K562 (cell line): ENCODE data around the gene UBL3. TPM values are rescaled to one million over a fixed set of nuclear protein-coding genes. Genes with fewer than 3 reads are reported as not detected.

ENCODE experiments used
- ATAC-seq: fragments of 200-7000 bp; cut with Tn5 transposase; 3 replicates; pipeline ENCODE4 v1.9.1; 2020; ENCODE audit warnings: moderate library complexity
- BruUV-seq: library from RNA; stranded (reverse); fragments of 400-500 nt; replicated peaks from 2 replicates; lab custom pipeline; 2021; lab: Mats Ljungman, UMichigan
- CTCF ChIA-PET: fragments of 300-600 bp; formaldehyde crosslinking; extraction: SDS; loops from one replicate; lab custom pipeline; 2021; ENCODE audit warnings: low intra/inter-chr PET ratio; lab: Yijun Ruan, JAX
- POLR2A ChIA-PET: fragments of 300-600, 350-650 bp; sonication (Branson Sonifier 250); formaldehyde crosslinking; extraction: SDS; loops from one replicate; lab custom pipeline; 2021; ENCODE audit warnings: antibody characterized with exemption, inconsistent platforms; lab: Yijun Ruan, JAX
- DNase-seq, 4 experiments: peaks; one replicate each; pipeline versions ENCODE4 v3.0.0 to v3.0.0-alpha.2; 2011 to 2018; ENCODE audit warnings: low spot score in 3 of 4, mixed read lengths in 3 of 4; ENCODE audit errors: extremely low read depth in 1 of 4
- FAIRE-seq: peaks from 2 replicates; lab custom pipeline; 2011; peaks lifted over from hg19 to GRCh38; lab: Jason Lieb, UNC
- H2AFZ ChIP-seq: 2 replicates; pipeline ENCODE4 v1.6.0; 2011; ENCODE audit warnings: low read depth, low read length, control low read depth, inconsistent platforms
- H3K27ac ChIP-seq: fragments of 200-600 bp; 3 replicates; pipeline ENCODE4 v1.8.0; 2011; ENCODE audit warnings: low read depth, mild to moderate bottlenecking, control low read depth, inconsistent platforms, low read length, moderate library complexity, mixed read lengths; ENCODE audit errors: extremely low read depth
- H3K27me3 ChIP-seq, 2 experiments: fragments of 300-600 bp in 1 of 2; 2 replicates in 1 of 2; 3 replicates in 1 of 2; pipeline versions ENCODE4 v1.6.0 to v1.8.0; 2011; ENCODE audit warnings: inconsistent platforms in 2 of 2, low read length in 2 of 2, mild to moderate bottlenecking in 1 of 2, mixed read lengths in 1 of 2, moderate library complexity in 1 of 2; ENCODE audit not compliant: control insufficient read depth in 2 of 2, insufficient read depth in 2 of 2
- H3K36me3 ChIP-seq: fragments of 300-600 bp; 3 replicates; pipeline ENCODE4 v1.8.0; 2011; ENCODE audit warnings: mild to moderate bottlenecking, low read length, inconsistent platforms; ENCODE audit not compliant: control insufficient read depth, insufficient read depth
- H3K4me1 ChIP-seq, 2 experiments: fragments of 200-600 bp in 1 of 2; replicated peaks in 1 of 2; 2 replicates in 1 of 2; 3 replicates in 1 of 2; pipeline versions ENCODE4 v1.5.1 to v1.8.0; 2011; ENCODE audit warnings: inconsistent platforms in 2 of 2, low read length in 2 of 2, mild to moderate bottlenecking in 1 of 2, mixed read lengths in 1 of 2, moderate library complexity in 1 of 2; ENCODE audit not compliant: control insufficient read depth in 2 of 2, insufficient read depth in 2 of 2
- H3K4me2 ChIP-seq: 2 replicates; pipeline ENCODE4 v1.6.1; 2011; ENCODE audit warnings: low read length, control low read depth, inconsistent platforms, mixed read lengths; ENCODE audit not compliant: insufficient read depth
- H3K4me3 ChIP-seq: fragments of 200-600 bp; sonication (generic), shearing (Covaris generic); 2 replicates; pipeline ENCODE4 v1.5.1; 2016; ENCODE audit warnings: control low read depth, inconsistent platforms
- H3K79me2 ChIP-seq: fragments of 200-600 bp; 3 replicates; pipeline ENCODE4 v1.8.0; 2011; ENCODE audit warnings: low read length, inconsistent platforms; ENCODE audit not compliant: control insufficient read depth, insufficient read depth
- H3K9ac ChIP-seq, 2 experiments: 2 replicates each; pipeline versions ENCODE4 v1.6.0 to v1.6.1; 2011; ENCODE audit warnings: low read depth in 2 of 2, low read length in 2 of 2, control low read depth in 1 of 2, inconsistent platforms in 1 of 2, mild to moderate bottlenecking in 1 of 2, mixed read lengths in 1 of 2; ENCODE audit not compliant: insufficient read depth in 1 of 2
- H3K9me1 ChIP-seq: one replicate; pipeline ENCODE4 v1.6.0; 2011; ENCODE audit warnings: inconsistent platforms, mild to moderate bottlenecking, low read length, moderate library complexity; ENCODE audit not compliant: control insufficient read depth, insufficient read depth
- H3K9me3 ChIP-seq: replicated peaks from 2 replicates; pipeline ENCODE4 v1.5.1; 2011; ENCODE audit warnings: low read depth, low read length, inconsistent platforms; ENCODE audit not compliant: control insufficient read depth, insufficient read depth
- H4K20me1 ChIP-seq: replicated peaks from 2 replicates; pipeline ENCODE4 v1.6.1; 2011; ENCODE audit warnings: low read length, inconsistent platforms, mixed read lengths; ENCODE audit not compliant: control insufficient read depth, insufficient read depth
- ARID3B ChIP-seq: fragments of 250-450 bp; sonication (Bioruptor Pico); IDR thresholded peaks from 2 replicates; pipeline ENCODE4 v1.4.0; 2020; ENCODE audit warnings: borderline replicate concordance
- CBX3 ChIP-seq, 2 experiments: IDR thresholded peaks; 1 replicate in 1 of 2; 2 replicates in 1 of 2; pipeline ENCODE4 v1.6.1; 2012; ENCODE audit warnings: inconsistent platforms in 2 of 2, low read length in 2 of 2, borderline replicate concordance in 1 of 2, control low read depth in 1 of 2
- DIDO1 ChIP-seq: fragments of 450-650 bp; IDR thresholded peaks from 2 replicates; pipeline ENCODE4 v1.6.1; 2016; ENCODE audit warnings: low read depth, missing biosample characterization, missing genetic modification characterization
- FOXJ2 ChIP-seq: fragments of 200-800 bp; sonication (Bioruptor generic); IDR thresholded peaks from 2 replicates; pipeline ENCODE4 v1.6.1; 2016; ENCODE audit warnings: missing genetic modification characterization, missing compliant biosample characterization
- KDM1A ChIP-seq, 2 experiments: fragments of 450-650 bp; IDR thresholded peaks; 2 replicates each; pipeline ENCODE4 v1.6.1; 2016; ENCODE audit warnings: mild to moderate bottlenecking in 2 of 2
- MCM5 ChIP-seq: fragments of 450-650 bp; IDR thresholded peaks from 2 replicates; pipeline ENCODE4 v1.6.1; 2016; ENCODE audit warnings: low read depth
- NONO ChIP-seq, 2 experiments: fragments of 200-400 bp in 1 of 2; fragments of 450-650 bp in 1 of 2; formaldehyde crosslinking in 1 of 2; IDR thresholded peaks; 2 replicates each; pipeline ENCODE4 v1.6.1; 2017; ENCODE audit warnings: low read depth in 2 of 2, mild to moderate bottlenecking in 2 of 2, moderate library complexity in 2 of 2, low read length in 1 of 2
- PTTG1 ChIP-seq: fragments of 450-650 bp; IDR thresholded peaks from 2 replicates; pipeline ENCODE4 v1.6.1; 2016; ENCODE audit warnings: low read depth, mild to moderate bottlenecking, missing genetic modification characterization, missing compliant biosample characterization
- SIN3A ChIP-seq, 2 experiments: fragments of 150-350 bp in 1 of 2; IDR thresholded peaks; 2 replicates each; pipeline ENCODE4 v1.6.1; 2011 to 2016; ENCODE audit warnings: borderline replicate concordance in 2 of 2, low read depth in 2 of 2, low read length in 2 of 2, mild to moderate bottlenecking in 2 of 2, moderate library complexity in 2 of 2; ENCODE audit not compliant: control insufficient read depth in 1 of 2
- SIN3B ChIP-seq: fragments of 450-650 bp; IDR thresholded peaks from 2 replicates; pipeline ENCODE4 v1.6.1; 2017; ENCODE audit warnings: low read depth, mild to moderate bottlenecking, moderate library complexity
- SIRT6 ChIP-seq: IDR thresholded peaks from one replicate; pipeline ENCODE4 v1.6.1; 2012; ENCODE audit warnings: low read depth, mild to moderate bottlenecking, control low read depth, inconsistent platforms, low read length, moderate library complexity
- SMAD1 ChIP-seq: fragments of 150-350 bp; IDR thresholded peaks from 2 replicates; pipeline ENCODE4 v1.6.1; 2014; ENCODE audit warnings: low read length, low read depth; ENCODE audit not compliant: partially characterized antibody
- SREBF2 ChIP-seq: sonication (generic); formaldehyde crosslinking; IDR thresholded peaks from 2 replicates; pipeline ENCODE4 v1.4.0; 2020; ENCODE audit warnings: mild to moderate bottlenecking, missing genetic modification reagents
- SUPT5H ChIP-seq: fragments of 450-650 bp; IDR thresholded peaks from 2 replicates; pipeline ENCODE4 v1.6.1; 2016
- WHSC1 ChIP-seq: IDR thresholded peaks from one replicate; pipeline ENCODE4 v1.6.1; 2012; ENCODE audit warnings: low read length, control low read depth, inconsistent platforms
- ZBTB8A ChIP-seq: fragments of 450-650 bp; IDR thresholded peaks from 2 replicates; pipeline ENCODE4 v1.6.1; 2018; ENCODE audit warnings: mild to moderate bottlenecking, moderate library complexity; ENCODE audit not compliant: partially characterized antibody
- ZFPM2 ChIP-seq: fragments of 250-450 bp; sonication (Bioruptor Pico); IDR thresholded peaks from 2 replicates; pipeline ENCODE4 v1.5.1; 2022; ENCODE audit warnings: mild to moderate bottlenecking
- ZNF263 ChIP-seq: sonication (generic); formaldehyde crosslinking; IDR thresholded peaks from 2 replicates; pipeline ENCODE4 v1.8.0; 2022; ENCODE audit warnings: mild to moderate bottlenecking, missing genetic modification reagents, borderline replicate concordance
- WGBS: fragments of 100-300 bp; shearing (Covaris generic); methylation state at CpG from one replicate; pipeline ENCODE4 v1.1.6; 2016; ENCODE audit warnings: low coverage, mixed read lengths; ENCODE audit not compliant: insufficient coverage; ENCODE audit errors: missing lambda C conversion rate; 5-methylcytosine and 5-hydroxymethylcytosine counted together
- in situ Hi-C: fragments of 300-500 bp; cut with MboI; formaldehyde crosslinking; loops from 4 replicates; pipeline ENCODE4 v1.15.0; 2018; ENCODE audit warnings: inconsistent platforms, mixed read lengths
- intact Hi-C: fragments of 100-400 bp; cut with micrococcal nuclease; formaldehyde crosslinking; loops from 2 replicates; pipeline ENCODE4 v1.14.2; 2022
- polyA plus RNA-seq, 8 experiments: library from polyadenylated mRNA; depleted of rRNA in 4 of 8; stranded (reverse) in 5 of 8; unstranded in 3 of 8; fragments of >200 nt; fragmentation: Nextera tagmentation in 2 of 8; fragmentation: Illumina TruSeq in 1 of 8; extraction: Ambion mirVana in 2 of 8; extraction: Trizol in 1 of 8; gene quantifications; 2 replicates each; pipeline versions ENCODE4 v1.2.1 to v1.2.3, GENCODE V29; 2011 to 2014; ENCODE audit warnings: inconsistent platforms in 1 of 8, missing spikeins in 1 of 8
- total RNA-seq, 7 experiments: library from RNA; depleted of rRNA in 6 of 7; stranded (reverse); fragments of >200 nt in 6 of 7; fragmentation: Illumina TruSeq in 2 of 7; extraction: Trizol in 2 of 7; gene quantifications; 2 replicates each; pipeline versions ENCODE4 v1.2.1 to v1.2.3, GENCODE V29; 2011 to 2021; ENCODE audit warnings: low replicate concordance in 1 of 7

Gene UBL3
- total and polyA plus RNA-seq, 9 of the 15 experiments (the other 6 are each of a cell fraction or from before 2014, with no cell fraction given) = 0.64 to 2.4 (median 1.8) TPM

GRCh38 chr13:29857085-29857484 lies 6.7 kb upstream of the UBL3 start:
- 8% methylated on average over 2 of the region's 2 CpGs for WGBS
- Histone ChIP-seq H3K27me3 (peaks cover 2 to 4% of the 10 kb centered on the region in 2 experiments; a peak in 1 of 5 replicates), H3K36me3 (no peaks in the 10 kb centered on the region), H4K20me1 (no peaks in the 10 kb centered on the region), H3K4me2 (no peak overlapping the region), H3K4me3 (no peak overlapping the region), H3K9ac (no peak overlapping the region), H3K9me1 (no peaks in the 10 kb centered on the region), H3K79me2 (no peaks in the 10 kb centered on the region), H3K4me1 (no peaks in the 10 kb centered on the region), H3K27ac (no peak overlapping the region), H2AFZ (no peak overlapping the region), H3K9me3 (no peaks in the 10 kb centered on the region)
- FAIRE-seq (no peak), DNase-seq (no peak), ATAC-seq (no peak)
- ChIA-PET CTCF (no interaction called here), POLR2A (no interaction called here)
- BruUV-seq = no TSS peak
- intact Hi-C loops (no loop called here), in situ Hi-C loops (no loop called here)
- TF ChIP-seq SREBF2 (CRISPR knock-in tag) = no peak
- no peak for TF ChIP-seq SIRT6
- TF ChIP-seq ZFPM2 (CRISPR knock-in tag) = no peak
- TF ChIP-seq ZBTB8A = no peak
- TF ChIP-seq SUPT5H = no peak
- TF ChIP-seq ARID3B (CRISPR knock-in tag) = no peak
- TF ChIP-seq NONO (IDR thresholded peaks at IDR 0.05; ENCODE audit: low read depth in 2 of 2, low read length in 1 of 2) = no peak
- TF ChIP-seq SIN3B = no peak
- no peak for TF ChIP-seq DIDO1 (tag)
- no peak for TF ChIP-seq MCM5
- no peak for TF ChIP-seq PTTG1
- TF ChIP-seq SIN3A (IDR thresholded peaks at IDR 0.05; ENCODE audit: borderline replicate concordance in 2 of 2, control insufficient read depth in 1 of 2, low read depth in 2 of 2, low read length in 2 of 2) = no peak
- TF ChIP-seq SMAD1 = no peak
- no peak for TF ChIP-seq WHSC1
- no peak for TF ChIP-seq KDM1A (IDR thresholded peaks at IDR 0.05)
- no peak for TF ChIP-seq FOXJ2
- no peak for TF ChIP-seq ZNF263
- TF ChIP-seq CBX3 (IDR thresholded peaks at IDR 0.05; ENCODE audit: borderline replicate concordance in 1 of 2, low read length in 2 of 2) = no peak
